ENCODE data around the gene VEGFB. TPM values are rescaled to one million over a fixed set of nuclear protein-coding genes. Genes with fewer than 3 reads are reported as not detected.
A peak's percentile ranks its signal among the peaks of the same experiment; 100 is the strongest.

Gene VEGFB
- total and polyA plus RNA-seq, 2 of the 8 experiments (the other 6 are each of a cell fraction or from before 2014, with no cell fraction given): 9.3 to 49.6 TPM

- TF ChIP-seq USF2 (IDR thresholded peaks at IDR 0.05; ENCODE audit: low read length) (no peak), GTF2F1 (IDR thresholded peaks at IDR 0.05; ENCODE audit: borderline replicate concordance, low read depth, low read length) (no peak), KDM4A (IDR thresholded peaks at IDR 0.05; ENCODE audit: low read depth, low read length, severe bottlenecking) (peak; percentile 63), MAX (IDR thresholded peaks at IDR 0.05) (no peak), CTBP2 (IDR thresholded peaks at IDR 0.05; ENCODE audit: borderline replicate concordance, insufficient read depth, insufficient read length, low read length) (no peak), POU5F1 (IDR thresholded peaks at IDR 0.05; ENCODE audit: low read depth, low read length) (no peak), CHD1 (IDR thresholded peaks at IDR 0.05; ENCODE audit: low read depth, low read length) (no peak)
These were observed at the start of gene VEGFB (continued) for GRCh38 chr11:64233913-64234586.

Measured in H1 (cell line).